Embryonic facial prominence (tissue), 1 donor: ENCODE results near the gene CAPRIN1.

ENCODE experiments used
- DNase-seq: peaks from one replicate; pipeline ENCODE4 v3.0.0-alpha.2; 2016; ENCODE audit errors: extremely low spot score

The CAPRIN1 gene, protein sequence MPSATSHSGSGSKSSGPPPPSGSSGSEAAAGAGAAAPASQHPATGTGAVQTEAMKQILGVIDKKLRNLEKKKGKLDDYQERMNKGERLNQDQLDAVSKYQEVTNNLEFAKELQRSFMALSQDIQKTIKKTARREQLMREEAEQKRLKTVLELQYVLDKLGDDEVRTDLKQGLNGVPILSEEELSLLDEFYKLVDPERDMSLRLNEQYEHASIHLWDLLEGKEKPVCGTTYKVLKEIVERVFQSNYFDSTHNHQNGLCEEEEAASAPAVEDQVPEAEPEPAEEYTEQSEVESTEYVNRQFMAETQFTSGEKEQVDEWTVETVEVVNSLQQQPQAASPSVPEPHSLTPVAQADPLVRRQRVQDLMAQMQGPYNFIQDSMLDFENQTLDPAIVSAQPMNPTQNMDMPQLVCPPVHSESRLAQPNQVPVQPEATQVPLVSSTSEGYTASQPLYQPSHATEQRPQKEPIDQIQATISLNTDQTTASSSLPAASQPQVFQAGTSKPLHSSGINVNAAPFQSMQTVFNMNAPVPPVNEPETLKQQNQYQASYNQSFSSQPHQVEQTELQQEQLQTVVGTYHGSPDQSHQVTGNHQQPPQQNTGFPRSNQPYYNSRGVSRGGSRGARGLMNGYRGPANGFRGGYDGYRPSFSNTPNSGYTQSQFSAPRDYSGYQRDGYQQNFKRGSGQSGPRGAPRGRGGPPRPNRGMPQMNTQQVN

GRCh38 chr11:34051349-34052035 lies at the start of gene CAPRIN1:
TSS of gene CAPRIN1 (plus strand) at chr11:34051731. CDS start at chr11:34052421, 690 bp downstream.
- DNase-seq = peak; percentile 72

DNA sequence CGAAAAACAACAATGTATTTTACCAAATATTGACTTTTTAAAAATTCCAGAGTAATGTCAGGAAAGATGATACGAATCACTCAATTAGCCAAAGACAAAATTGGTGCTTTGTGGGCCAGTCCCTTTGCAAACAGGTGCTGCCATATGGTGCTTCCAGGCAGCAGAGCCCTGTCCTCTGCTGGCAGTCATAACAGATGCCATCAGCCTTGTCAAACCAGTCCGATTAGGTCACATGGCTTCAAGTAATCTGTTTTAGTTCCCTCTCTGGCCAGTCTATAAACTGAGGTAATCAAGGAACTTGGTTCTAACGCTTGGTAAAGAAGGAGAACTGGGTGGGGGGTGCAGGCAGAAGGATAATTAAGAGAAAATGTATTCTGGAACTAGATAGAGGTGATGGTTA lies 49.1 kb upstream of the CAPRIN1 start:
- DNase-seq = no peak

GRCh38 chr11:34004236-34004635 lies 47.3 kb upstream of the CAPRIN1 start:
- no peak for DNase-seq

GRCh38 chr11:34006876-34007275 lies 44.7 kb upstream of the CAPRIN1 start:
- DNase-seq = no peak

- DNase-seq = no peak
Measured at GRCh38 chr11:34012734-34013133, 38.8 kb upstream of the CAPRIN1 start.

- no peak for DNase-seq
Measured at GRCh38 chr11:34013898-34014571, 37.5 kb upstream of the CAPRIN1 start.

- no peak for DNase-seq
Measured at GRCh38 chr11:34021977-34022735, 29.4 kb upstream of the CAPRIN1 start.

- no peak for DNase-seq
Measured at GRCh38 chr11:34026432-34026831, 25.1 kb upstream of the CAPRIN1 start.

GRCh38 chr11:34027516-34028408 lies 23.8 kb upstream of the CAPRIN1 start:
- no peak for DNase-seq

DNA sequence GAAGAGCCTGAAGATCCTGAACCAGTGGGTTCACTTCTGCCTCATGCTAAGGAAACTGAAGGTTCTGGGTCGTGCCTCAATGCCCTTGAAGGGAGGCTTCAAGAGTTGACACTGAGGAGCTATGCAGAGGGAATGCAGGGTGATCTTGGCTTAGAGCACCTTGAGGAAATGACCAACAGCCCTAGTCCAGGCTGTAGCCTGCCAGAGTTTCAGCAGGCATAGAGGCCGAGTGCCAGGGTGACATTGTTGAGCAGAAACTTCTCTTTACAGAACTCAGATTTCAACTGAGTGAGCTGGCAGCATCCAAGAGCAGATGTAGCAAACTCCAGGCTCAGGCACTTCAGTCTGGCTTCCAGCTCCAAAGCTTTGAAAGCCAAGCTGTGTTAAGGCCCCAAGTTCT lies 23.1 kb upstream of the CAPRIN1 start:
- no peak for DNase-seq

- no peak for DNase-seq
Measured at GRCh38 chr11:34029176-34029575, 22.4 kb upstream of the CAPRIN1 start.

DNA sequence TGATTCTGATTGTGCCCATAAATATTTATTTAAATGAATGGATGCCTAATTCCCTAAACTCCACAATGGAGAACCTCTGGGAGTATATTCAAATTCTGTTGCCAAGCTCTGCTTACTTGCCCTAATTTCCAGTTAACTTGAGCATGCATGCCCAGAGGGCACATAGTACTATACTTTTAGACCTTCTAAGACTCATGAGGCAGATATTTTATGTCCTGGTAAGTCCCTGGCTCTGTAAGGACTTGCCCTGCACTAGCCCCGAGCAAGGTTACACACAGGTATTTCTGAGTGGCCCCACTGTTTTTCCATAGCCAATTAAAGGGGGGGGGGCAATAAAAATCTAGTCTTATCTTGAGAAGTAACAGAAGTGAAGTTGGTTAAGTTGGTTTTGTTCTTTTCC lies 21.1 kb upstream of the CAPRIN1 start:
- DNase-seq = no peak

DNA sequence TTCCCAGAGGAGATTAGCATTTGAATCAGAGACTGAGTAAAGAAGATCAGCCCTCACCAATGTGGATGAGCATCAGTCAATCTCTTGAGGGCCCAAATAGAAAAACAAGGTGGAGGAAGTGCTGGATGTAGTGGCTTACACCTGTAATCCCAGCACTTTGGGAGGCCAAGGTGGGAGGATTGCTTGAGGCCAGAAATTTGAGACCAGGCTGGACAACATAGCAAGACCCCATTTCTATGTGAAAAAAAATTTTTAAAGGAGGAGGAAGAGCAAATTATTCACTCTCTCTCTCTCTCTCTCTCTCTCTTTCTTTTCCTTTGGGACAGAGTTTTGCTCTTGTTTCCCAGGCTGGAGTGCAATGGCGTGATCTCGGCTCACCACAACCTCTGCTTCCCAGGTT lies 18.1 kb upstream of the CAPRIN1 start:
- no peak for DNase-seq

DNA sequence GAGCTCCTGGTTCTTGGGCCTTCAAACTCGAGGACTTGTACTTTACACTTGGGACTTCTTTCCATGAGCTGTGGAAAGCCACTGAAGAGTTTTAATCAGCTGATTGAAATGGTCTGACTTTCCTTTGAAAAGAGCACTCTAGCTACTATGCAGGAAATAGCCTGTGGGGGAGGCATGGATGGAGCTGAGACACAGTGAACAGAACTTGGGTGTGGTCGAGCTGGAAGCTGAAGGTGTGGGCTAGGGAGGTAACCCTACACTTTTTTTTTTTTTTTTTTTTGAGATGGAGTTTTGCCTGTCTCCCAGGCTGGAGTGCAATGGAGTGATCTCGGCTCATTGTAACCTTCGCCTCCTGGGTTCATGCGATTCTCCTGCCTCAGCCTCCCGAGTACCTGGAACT lies 17.5 kb upstream of the CAPRIN1 start:
- DNase-seq = no peak

DNA sequence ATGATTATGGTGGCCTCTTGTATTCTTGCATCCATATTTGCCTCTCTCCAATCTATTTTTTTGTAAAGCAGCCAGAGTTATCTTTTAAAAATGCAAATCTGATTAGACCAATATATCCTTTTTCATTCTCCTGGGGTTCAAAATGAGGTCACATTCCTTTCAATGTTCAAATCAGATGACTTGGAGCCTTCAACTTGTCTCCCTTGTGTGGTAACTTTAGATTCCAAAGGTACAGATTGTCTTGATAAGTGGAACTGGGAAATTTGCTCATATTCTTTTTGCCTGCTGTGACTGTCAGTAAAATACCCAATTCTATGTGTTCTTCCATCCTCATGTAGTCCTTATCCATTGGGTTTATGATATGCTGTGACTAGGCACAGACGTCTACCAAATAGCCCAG lies 15.1 kb upstream of the CAPRIN1 start:
- no peak for DNase-seq

DNA sequence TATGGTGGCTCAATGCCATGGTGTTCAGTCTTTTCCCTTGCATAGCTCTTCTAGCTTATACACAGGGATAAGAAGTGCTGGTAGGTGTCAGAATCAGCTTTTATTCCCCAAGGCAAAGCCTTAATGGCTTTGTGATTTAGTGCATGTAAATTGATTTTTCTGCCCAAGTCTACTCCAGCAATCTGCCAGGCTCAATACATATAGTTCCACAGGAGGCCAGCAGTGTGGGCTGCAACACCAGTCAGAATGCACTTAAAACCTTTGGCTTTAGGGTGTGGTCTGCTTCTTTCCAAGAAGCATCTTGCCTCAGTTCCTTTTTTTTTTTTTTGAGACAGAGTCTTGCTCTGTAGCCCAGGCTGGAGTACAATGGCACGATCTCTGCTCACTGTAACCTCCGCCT lies 14.5 kb upstream of the CAPRIN1 start:
- DNase-seq = no peak

GRCh38 chr11:34040571-34040970 lies 11.0 kb upstream of the CAPRIN1 start:
- no peak for DNase-seq

- no peak for DNase-seq
Measured at GRCh38 chr11:34044664-34045485, 6.7 kb upstream of the CAPRIN1 start.

- DNase-seq = no peak
Measured at GRCh38 chr11:34049028-34049427, 2.5 kb upstream of the CAPRIN1 start.
